CD14-positive monocyte (primary cell): ENCODE data around the gene CFAP126. TPM values are rescaled to one million over a fixed set of nuclear protein-coding genes. Genes with fewer than 3 reads are reported as not detected.
"Not testable (repeated sequence)": the region's sequence is repeated elsewhere in the genome, so short reads cannot be mapped to it uniquely, and the experiment has no call there.

ENCODE experiments used
- DNase-seq, 3 donors: peaks; one replicate each; pipeline ENCODE4 v3.0.0-alpha.2; 2011 to 2022
- H2AFZ ChIP-seq: 2 replicates; pipeline ENCODE4 v1.6.0; 2012; ENCODE audit warnings: mild to moderate bottlenecking, low read depth, low read length, inconsistent platforms; ENCODE audit not compliant: insufficient read depth, poor library complexity, severe bottlenecking
- H3K27ac ChIP-seq, 2 donors: 1 replicate in 1 of 2; 2 replicates in 1 of 2; pipeline ENCODE4 v1.5.1; 2012 to 2013; ENCODE audit warnings: low read length in 2 of 2, control low read depth in 1 of 2, inconsistent platforms in 1 of 2, low read depth in 1 of 2, mild to moderate bottlenecking in 1 of 2
- H3K27me3 ChIP-seq, 2 donors: one replicate each; pipeline versions ENCODE4 v1.6.0 to v1.6.1; 2011 to 2013; ENCODE audit warnings: low read length in 2 of 2; ENCODE audit not compliant: control insufficient read depth in 2 of 2, insufficient read depth in 2 of 2
- H3K36me3 ChIP-seq, 2 donors: replicated peaks in 1 of 2; 1 replicate in 1 of 2; 2 replicates in 1 of 2; pipeline versions ENCODE4 v1.5.1 to v1.6.1; 2012 to 2013; ENCODE audit warnings: low read length in 2 of 2, control low read depth in 1 of 2, inconsistent platforms in 1 of 2, mild to moderate bottlenecking in 1 of 2; ENCODE audit not compliant: insufficient read depth in 2 of 2, control insufficient read depth in 1 of 2
- H3K4me1 ChIP-seq, 2 donors: 1 replicate in 1 of 2; 2 replicates in 1 of 2; pipeline versions ENCODE4 v1.5.1 to v1.6.1; 2012 to 2013; ENCODE audit warnings: low read length in 2 of 2, control low read depth in 1 of 2, inconsistent platforms in 1 of 2, mild to moderate bottlenecking in 1 of 2, moderate library complexity in 1 of 2; ENCODE audit not compliant: insufficient read depth in 2 of 2, control insufficient read depth in 1 of 2
- H3K4me2 ChIP-seq: replicated peaks from 2 replicates; pipeline ENCODE3; 2012; ENCODE audit warnings: low read length, moderate library complexity, mild to moderate bottlenecking; ENCODE audit not compliant: poor library complexity, severe bottlenecking; ENCODE audit errors: extremely low read depth
- H3K4me3 ChIP-seq, 3 experiments: fragments of 200-600 bp in 1 of 3; sonication (generic) in 1 of 3; replicated peaks in 1 of 3; 1 replicate in 2 of 3; 2 replicates in 1 of 3; pipeline ENCODE4 v1.5.1; 2011 to 2013; ENCODE audit warnings: low read length in 3 of 3, mild to moderate bottlenecking in 3 of 3, control low read depth in 2 of 3, low read depth in 2 of 3, inconsistent platforms in 1 of 3, moderate library complexity in 1 of 3
- H3K79me2 ChIP-seq: 2 replicates; pipeline ENCODE4 v1.6.0; 2012; ENCODE audit warnings: mild to moderate bottlenecking, control low read depth, inconsistent platforms, low read length, moderate library complexity; ENCODE audit not compliant: insufficient read depth
- H3K9ac ChIP-seq: 2 replicates; pipeline ENCODE4 v1.6.0; 2017; ENCODE audit warnings: low read length, mild to moderate bottlenecking; ENCODE audit not compliant: insufficient read depth, poor library complexity, severe bottlenecking
- H3K9me3 ChIP-seq, 2 donors: replicated peaks in 1 of 2; 1 replicate in 1 of 2; 2 replicates in 1 of 2; pipeline versions ENCODE4 v1.5.1 to v1.6.1; 2012 to 2013; ENCODE audit warnings: low read length in 2 of 2, control low read depth in 1 of 2; ENCODE audit not compliant: control insufficient read depth in 1 of 2, insufficient read depth in 1 of 2
- H4K20me1 ChIP-seq: 2 replicates; pipeline ENCODE4 v1.6.0; 2012; ENCODE audit warnings: mild to moderate bottlenecking, low read length, control low read depth, moderate library complexity; ENCODE audit not compliant: insufficient read depth
- H3K27ac Mint-ChIP-seq, 7 donors: one replicate each; pipeline ENCODE4 v1.8.0; 2020; ENCODE audit warnings: mild to moderate bottlenecking in 7 of 7, mixed read lengths in 7 of 7, moderate library complexity in 6 of 7, inconsistent platforms in 2 of 7
- H3K27me3 Mint-ChIP-seq, 3 donors: one replicate each; pipeline ENCODE4 v1.8.0; 2021 to 2022; ENCODE audit warnings: low read depth in 3 of 3, mild to moderate bottlenecking in 3 of 3, mixed read lengths in 3 of 3, moderate library complexity in 3 of 3, inconsistent platforms in 1 of 3
- H3K36me3 Mint-ChIP-seq, 2 donors: one replicate each; pipeline ENCODE4 v1.8.0; 2020; ENCODE audit warnings: mixed read lengths in 2 of 2, inconsistent platforms in 1 of 2, mild to moderate bottlenecking in 1 of 2
- H3K4me1 Mint-ChIP-seq: one replicate; pipeline ENCODE4 v1.8.0; 2020; ENCODE audit warnings: mild to moderate bottlenecking, mixed read lengths
- H3K4me3 Mint-ChIP-seq, 2 donors: one replicate each; pipeline ENCODE4 v1.8.0; 2020; ENCODE audit warnings: mild to moderate bottlenecking in 2 of 2, mixed read lengths in 2 of 2, moderate library complexity in 1 of 2
- H3K9me3 Mint-ChIP-seq, 7 donors: one replicate each; pipeline ENCODE4 v1.8.0; 2020 to 2022; ENCODE audit warnings: mixed read lengths in 7 of 7, mild to moderate bottlenecking in 6 of 7, moderate library complexity in 6 of 7, inconsistent platforms in 2 of 7
- whole genome bisulfite sequencing: methylation state at CpG from one replicate; pipeline ENCODE4 v1.1.5; 2013; ENCODE audit warnings: missing lambda C conversion rate; ENCODE audit not compliant: insufficient coverage; 5-methylcytosine and 5-hydroxymethylcytosine counted together
- intact Hi-C, 2 donors: fragments of 100-400 bp; cut with micrococcal nuclease; formaldehyde crosslinking; loops; one replicate each; pipeline versions ENCODE4 v1.15.0 to v1.15.1; 2023
- polyA plus RNA-seq, 3 donors: library from polyadenylated mRNA; depleted of rRNA in 1 of 3; unstranded in 2 of 3; stranded (reverse) in 1 of 3; fragments of 300-500 nt in 2 of 3; fragments of >200 nt in 1 of 3; fragmentation: Illumina TruSeq in 2 of 3; gene quantifications; 1 replicate in 2 of 3; 2 replicates in 1 of 3; pipeline ENCODE4 v1.2.3, GENCODE V29; 2012 to 2021
- small RNA-seq: library from RNA; depleted of rRNA; stranded (forward); fragments of <200 nt; gene quantifications from one replicate; pipeline ENCODE3, GENCODE V24; 2012; ENCODE audit warnings: low read depth; ENCODE audit not compliant: insufficient read length
- TF ChIP-seq, protein P1 (sequence below): fragments of 200-600 bp; IDR thresholded peaks from one replicate; pipeline ENCODE4 v1.8.0; 2022; ENCODE audit warnings: antibody characterized with exemption, mild to moderate bottlenecking

CFAP126 gene
- polyA plus RNA-seq, 3 donors: not detected

DNA sequence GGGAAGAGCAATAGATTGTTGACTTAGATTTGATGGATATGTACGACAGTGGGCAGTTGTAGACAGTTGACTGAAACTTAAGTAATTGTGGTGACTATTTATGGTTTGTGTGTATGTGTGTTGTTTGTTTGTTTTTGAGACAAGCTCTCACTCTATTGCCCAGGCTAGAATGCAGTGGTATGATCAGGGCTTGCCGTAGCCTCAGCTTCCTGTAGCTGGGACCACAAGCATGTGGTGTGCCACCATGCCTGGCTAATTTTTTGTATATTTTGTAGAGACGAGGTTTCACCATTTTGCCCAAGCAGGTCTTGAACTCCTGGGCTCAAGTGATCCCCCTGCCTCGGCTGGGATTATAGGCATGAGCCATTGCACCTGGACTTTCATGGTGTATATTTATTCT, 43.7 kb downstream of the CFAP126 start:
- H3K4me1 Mint-ChIP-seq: peaks cover 2% of the 10 kb centered on the region
- peak overlapping the region in 1 of 7 donors; percentile 27 for H3K27ac Mint-ChIP-seq
- no peaks in the 10 kb centered on the region for H3K27me3 Mint-ChIP-seq
- H3K9me3 ChIP-seq: no peaks in the 10 kb centered on the region
- H3K4me2 ChIP-seq: no peak overlapping the region
- no peak overlapping the region for H3K4me3 Mint-ChIP-seq
- TF ChIP-seq, protein P1, sequence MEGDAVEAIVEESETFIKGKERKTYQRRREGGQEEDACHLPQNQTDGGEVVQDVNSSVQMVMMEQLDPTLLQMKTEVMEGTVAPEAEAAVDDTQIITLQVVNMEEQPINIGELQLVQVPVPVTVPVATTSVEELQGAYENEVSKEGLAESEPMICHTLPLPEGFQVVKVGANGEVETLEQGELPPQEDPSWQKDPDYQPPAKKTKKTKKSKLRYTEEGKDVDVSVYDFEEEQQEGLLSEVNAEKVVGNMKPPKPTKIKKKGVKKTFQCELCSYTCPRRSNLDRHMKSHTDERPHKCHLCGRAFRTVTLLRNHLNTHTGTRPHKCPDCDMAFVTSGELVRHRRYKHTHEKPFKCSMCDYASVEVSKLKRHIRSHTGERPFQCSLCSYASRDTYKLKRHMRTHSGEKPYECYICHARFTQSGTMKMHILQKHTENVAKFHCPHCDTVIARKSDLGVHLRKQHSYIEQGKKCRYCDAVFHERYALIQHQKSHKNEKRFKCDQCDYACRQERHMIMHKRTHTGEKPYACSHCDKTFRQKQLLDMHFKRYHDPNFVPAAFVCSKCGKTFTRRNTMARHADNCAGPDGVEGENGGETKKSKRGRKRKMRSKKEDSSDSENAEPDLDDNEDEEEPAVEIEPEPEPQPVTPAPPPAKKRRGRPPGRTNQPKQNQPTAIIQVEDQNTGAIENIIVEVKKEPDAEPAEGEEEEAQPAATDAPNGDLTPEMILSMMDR: no peak
- intact Hi-C loops: no loop called here
- no peaks in the 10 kb centered on the region for H3K27me3 ChIP-seq
- no peak for DNase-seq
- no peak overlapping the region for H2AFZ ChIP-seq
- H3K36me3 Mint-ChIP-seq: peaks cover 44 to 65% of the 10 kb centered on the region in 2 donors
- H3K9me3 Mint-ChIP-seq: peaks cover 0 to 2% (median 0%) of the 10 kb centered on the region in 7 donors
- H3K36me3 ChIP-seq: peaks cover 34 to 64% of the 10 kb centered on the region in 2 donors
- no peak overlapping the region for H3K27ac ChIP-seq
- no peaks in the 10 kb centered on the region for H3K4me1 ChIP-seq
- WGBS: 50% methylated on average over 1 of the region's 4 CpGs
- peaks cover 5% of the 10 kb centered on the region for H4K20me1 ChIP-seq
- H3K9ac ChIP-seq: no peak overlapping the region
- no peak overlapping the region for H3K4me3 ChIP-seq
- peaks cover 9% of the 10 kb centered on the region for H3K79me2 ChIP-seq

DNA sequence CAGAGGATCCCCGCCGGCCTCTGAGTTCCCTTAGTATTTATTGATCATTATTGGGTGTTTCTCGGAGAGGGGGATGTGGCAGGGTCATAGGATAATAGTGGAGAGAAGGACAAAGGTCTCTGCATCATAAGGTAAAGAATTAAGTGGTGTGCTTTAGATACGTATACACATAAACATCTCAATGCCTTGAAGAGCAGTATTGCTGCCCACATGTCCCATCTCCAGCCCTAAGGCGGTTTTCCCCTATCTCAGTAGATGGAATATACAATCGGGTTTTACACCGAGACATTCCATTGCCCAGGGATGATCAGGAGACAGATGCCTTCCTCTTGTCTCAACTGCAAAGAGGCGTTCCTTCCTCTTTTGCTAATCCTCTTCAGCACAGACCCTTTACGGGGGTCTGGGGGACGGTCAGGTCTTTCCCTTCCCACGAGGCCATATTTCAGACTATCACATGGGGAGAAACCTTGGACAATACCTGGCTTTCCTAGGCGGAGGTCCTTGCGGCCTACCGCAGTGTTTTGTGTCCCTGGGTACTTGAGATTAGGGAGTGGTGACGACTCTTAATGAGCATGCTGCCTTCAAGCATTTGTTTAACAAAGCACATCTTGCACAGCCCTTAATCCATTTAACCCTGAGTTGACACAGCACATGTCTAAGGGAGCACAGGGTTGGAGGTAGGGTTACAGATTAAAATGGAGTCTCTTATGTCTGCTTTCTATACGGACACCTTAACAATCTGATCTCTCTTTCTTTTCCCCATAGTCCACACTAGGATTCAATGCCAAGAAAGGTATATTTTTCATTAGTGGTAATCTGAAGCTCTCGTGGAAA, 51.6 kb downstream of the CFAP126 start:
- Mint-ChIP-seq H3K36me3 (peaks cover 9 to 21% of the 10 kb centered on the region in 2 donors), H3K4me1 (peaks cover 20% of the 10 kb centered on the region), H3K27ac (peak overlapping the region in 2 of 7 donors; percentile 56 to 70)
- not testable (repeated sequence) for H3K4me3 ChIP-seq, H3K9me3 ChIP-seq, H3K9ac ChIP-seq, H3K27ac ChIP-seq, H2AFZ ChIP-seq, H4K20me1 ChIP-seq, H3K9me3 Mint-ChIP-seq, H3K4me2 ChIP-seq, H3K4me3 Mint-ChIP-seq, DNase-seq, H3K27me3 ChIP-seq, H3K27me3 Mint-ChIP-seq
- peaks cover 35% of the 10 kb centered on the region for H3K79me2 ChIP-seq
- peaks cover 11 to 17% of the 10 kb centered on the region in 2 donors for H3K4me1 ChIP-seq
- WGBS: 85% methylated on average over 6 of the region's 17 CpGs
- H3K36me3 ChIP-seq: peaks cover 2 to 21% of the 10 kb centered on the region in 2 donors
- intact Hi-C loops: loop anchor here in 1 of 2 donors (10.0 kb wide), 1 partner anchor 69 kb away; no protein-coding TSS in a partner anchor

Small RNA genes within 50 kb of the gene (small RNA-seq; reads per million reads assigned to genes)
- not detected for gene AL592295.2
- not detected for gene RNU6-481P

Other genes with a start within 250 kb of the CFAP126 start
- gene PFDN2, start 249.8 kb downstream of the CFAP126 start, polyA plus RNA-seq: 10 to 100 TPM; 59.1 to 80.7 (median 65.6) TPM
- gene NIT1, start 249.8 kb downstream of the CFAP126 start, polyA plus RNA-seq: 10 to 100 TPM; 28.4 to 84.7 (median 35.7) TPM
- 10 to 100 TPM; 40.9 to 56.3 (median 42.2) TPM for gene DEDD, start 235.2 kb downstream of the CFAP126 start, polyA plus RNA-seq
- 100 to 1,000 TPM; 100 to 120 (median 108) TPM for gene UFC1, start 213.9 kb downstream of the CFAP126 start, polyA plus RNA-seq
- 10 to 100 TPM; 11.0 to 42.8 (median 11.3) TPM for gene USP21, start 208.4 kb downstream of the CFAP126 start, polyA plus RNA-seq
- 10 to 100 TPM; 10.5 to 42.6 (median 10.8) TPM for gene PPOX, start 201.4 kb downstream of the CFAP126 start, polyA plus RNA-seq
- 10 to 100 TPM; 16.8 to 50.3 (median 21.0) TPM for gene B4GALT3, start 190.4 kb downstream of the CFAP126 start, polyA plus RNA-seq
- under 1 TPM in 2 of 3 donors, not detected in 1; 0.01 to 0.04 TPM for gene ADAMTS4, start 168.8 kb downstream of the CFAP126 start, polyA plus RNA-seq
- gene NDUFS2, start 165.5 kb downstream of the CFAP126 start, polyA plus RNA-seq: 100 to 1,000 TPM in 2 of 3 donors, 10 to 100 TPM in 1; 87.5 to 119 (median 101) TPM
- 1,000 to 10,000 TPM; 2,686 to 4,191 (median 2,715) TPM for gene FCER1G, start 152.6 kb downstream of the CFAP126 start, polyA plus RNA-seq
- gene APOA2, start 144.2 kb downstream of the CFAP126 start, polyA plus RNA-seq: not detected
- gene TOMM40L, start 141.8 kb downstream of the CFAP126 start, polyA plus RNA-seq: 10 to 100 TPM in 1 of 3 donors, 1 to 10 TPM in 2; 3.8 to 31.5 (median 5.2) TPM
- not detected for gene NR1I3, start 129.7 kb downstream of the CFAP126 start, polyA plus RNA-seq
- not detected for gene PCP4L1, start 109.1 kb downstream of the CFAP126 start, polyA plus RNA-seq
- 1 to 10 TPM in 1 of 3 donors, under 1 TPM in 1, not detected in 1; 0.16 to 9.4 TPM for gene MPZ, start 57.9 kb downstream of the CFAP126 start, polyA plus RNA-seq
- gene SDHC, start 53.5 kb downstream of the CFAP126 start, polyA plus RNA-seq: 100 to 1,000 TPM; 208 to 350 (median 323) TPM
- gene FCGR2A, start 137.6 kb upstream of the CFAP126 start, polyA plus RNA-seq: 100 to 1,000 TPM; 281 to 588 (median 397) TPM
- gene HSPA6, start 156.7 kb upstream of the CFAP126 start, polyA plus RNA-seq: 10 to 100 TPM in 2 of 3 donors, 1 to 10 TPM in 1; 3.4 to 37.5 (median 19.3) TPM
- 100 to 1,000 TPM in 2 of 3 donors, 10 to 100 TPM in 1; 35.9 to 138 (median 131) TPM for gene FCGR3A, start 181.9 kb upstream of the CFAP126 start, polyA plus RNA-seq